Coronary artery (tissue), 2 donors: ENCODE measurements around the gene MAOA.

Experiments
- DNase-seq: peaks from one replicate; pipeline ENCODE4 v3.0.0-alpha.2; 2017; ENCODE audit warnings: low spot score
- H3K27ac ChIP-seq, 2 donors: fragments of 200-600 bp; sonication (generic); one replicate each; pipeline ENCODE4 v1.5.1; 2016 to 2019
- H3K4me3 ChIP-seq: fragments of 200-600 bp; sonication (generic); 2 replicates; pipeline ENCODE4 v1.5.1; 2016; ENCODE audit warnings: mild to moderate bottlenecking, moderate library complexity
- CTCF ChIP-seq: fragments of 200-600 bp; sonication (generic); IDR thresholded peaks from one replicate; pipeline ENCODE4 v1.5.1; 2019; ENCODE audit warnings: antibody characterized with exemption

Gene MAOA

GRCh38 chrX:43629229-43629628 is 26.9 kb upstream of the MAOA start:
- DNase-seq, result no peak
- TF ChIP-seq CTCF, result no peak
- Histone ChIP-seq H3K4me3 (no peak overlapping the region), H3K27ac (no peak overlapping the region)

GRCh38 chrX:43631841-43632240 is 24.3 kb upstream of the MAOA start:
- H3K4me3 ChIP-seq, result no peak overlapping the region
- no peak for TF ChIP-seq CTCF
- DNase-seq, result no peak
- H3K27ac ChIP-seq, result no peak overlapping the region

- no peak for TF ChIP-seq CTCF
- no peak overlapping the region for H3K27ac ChIP-seq
- no peak overlapping the region for H3K4me3 ChIP-seq
- DNase-seq, result no peak
Measured at GRCh38 chrX:43633081-43633480, 23.0 kb upstream of the MAOA start.

GRCh38 chrX:43633757-43634156 is 22.3 kb upstream of the MAOA start:
- Histone ChIP-seq H3K27ac (no peak overlapping the region), H3K4me3 (no peak overlapping the region)
- no peak for TF ChIP-seq CTCF
- DNase-seq, result no peak

GRCh38 chrX:43640482-43640881 is 15.6 kb upstream of the MAOA start:
- no peak for DNase-seq
- Histone ChIP-seq H3K27ac (no peak overlapping the region), H3K4me3 (no peak overlapping the region)
- TF ChIP-seq CTCF, result no peak

- H3K4me3 ChIP-seq, result no peak overlapping the region
- H3K27ac ChIP-seq, result no peak overlapping the region
Measured at GRCh38 chrX:43641691-43642090, 14.4 kb upstream of the MAOA start.

GRCh38 chrX:43643201-43643600 is 12.9 kb upstream of the MAOA start:
- no peak for TF ChIP-seq CTCF
- Histone ChIP-seq H3K27ac (no peak overlapping the region), H3K4me3 (no peak overlapping the region)
- no peak for DNase-seq

More at GRCh38 chrX:43641691-43642090, 14.4 kb upstream of the MAOA start:
- no peak for DNase-seq
- TF ChIP-seq CTCF, result no peak
